Fibroblast of the aortic adventitia (primary cell): Measurements from ENCODE around the gene FAM161A. TPM values are rescaled to one million over a fixed set of nuclear protein-coding genes. Genes with fewer than 3 reads are reported as not detected.

ENCODE experiments used
- DNase-seq: peaks from one replicate; pipeline ENCODE4 v3.0.0-alpha.2; 2010; ENCODE audit warnings: low read depth
- H3K4me3 ChIP-seq: 2 replicates; pipeline ENCODE4 v1.5.1; 2011; ENCODE audit warnings: low read depth, mild to moderate bottlenecking, control low read depth, low read length, moderate library complexity
- CTCF ChIP-seq: IDR thresholded peaks from 2 replicates; pipeline ENCODE4 v1.5.1; 2011; ENCODE audit warnings: mild to moderate bottlenecking, low read length, control low read depth, inconsistent platforms; ENCODE audit not compliant: insufficient read depth
- small RNA-seq: library from RNA; depleted of rRNA; stranded (forward); fragments of <200 nt; gene quantifications from one replicate; pipeline ENCODE3, GENCODE V24; 2012
- total RNA-seq: library from RNA; depleted of rRNA; stranded (reverse); fragments of >200 nt; gene quantifications from 2 replicates; pipeline ENCODE4 v1.2.3, GENCODE V29; 2012; ENCODE audit warnings: low replicate concordance

Gene FAM161A
- total RNA-seq, 1 donor, result 8.1 TPM

GRCh38 chr2:61775956-61776570, 77.8 kb downstream of the FAM161A start:
- no peak overlapping the region for H3K4me3 ChIP-seq
- TF ChIP-seq CTCF, result no peak
- no peak for DNase-seq

Small RNA genes lying within 50 kb of the gene (small RNA-seq; reads per million reads assigned to genes)
- not detected for gene RPS24P7

Other genes starting within 250 kb of the FAM161A start
- gene CCT4, start 34.6 kb upstream of the FAM161A start, total RNA-seq, result 145 and 179 TPM in 2 replicates
- gene COMMD1, start 51.6 kb upstream of the FAM161A start, total RNA-seq, result 60.7 and 126 TPM in 2 replicates